Right lobe of liver (tissue), 6 donors: ENCODE results near the gene TXNDC2. TPM values are rescaled to one million over a fixed set of nuclear protein-coding genes. Genes with fewer than 3 reads are reported as not detected.

ENCODE experiments used
- ATAC-seq, 4 donors: fragments of 200-7000 bp; cut with Tn5 transposase; one replicate each; pipeline ENCODE4 v1.9.1; 2020; ENCODE audit warnings: mild to moderate bottlenecking in 4 of 4, moderate library complexity in 4 of 4
- DNase-seq, 3 donors: peaks; one replicate each; pipeline ENCODE4 v3.0.0-alpha.2; 2020
- H3K27ac ChIP-seq, 3 donors: fragments of 200-600 bp; one replicate each; pipeline ENCODE4 v1.8.0; 2022
- H3K27me3 ChIP-seq, 2 donors: fragments of 200-600 bp; one replicate each; pipeline ENCODE4 v1.8.0; 2022
- H3K36me3 ChIP-seq, 4 donors: fragments of 200-600 bp; sonication (generic) in 1 of 4; one replicate each; pipeline versions ENCODE4 v1.5.1 to v1.8.0; 2017 to 2022; ENCODE audit warnings: control low read depth in 1 of 4
- H3K4me1 ChIP-seq, 4 donors: fragments of 200-600 bp; sonication (generic) in 1 of 4; one replicate each; pipeline versions ENCODE4 v1.5.1 to v1.8.0; 2017 to 2022; ENCODE audit warnings: control low read depth in 1 of 4
- H3K4me3 ChIP-seq, 3 donors: fragments of 200-600 bp; one replicate each; pipeline ENCODE4 v1.8.0; 2022
- H3K9me3 ChIP-seq, 4 donors: fragments of 200-600 bp; sonication (generic) in 1 of 4; one replicate each; pipeline versions ENCODE4 v1.5.1 to v1.8.0; 2017 to 2022; ENCODE audit warnings: control low read depth in 1 of 4
- CTCF ChIP-seq, 4 donors: fragments of 200-600 bp in 3 of 4; fragments of 450-650 bp in 1 of 4; IDR thresholded peaks; one replicate each; pipeline versions ENCODE4 v1.5.1 to v1.8.0; 2016 to 2022; ENCODE audit warnings: antibody characterized with exemption in 4 of 4, mild to moderate bottlenecking in 2 of 4
- POLR2A ChIP-seq: fragments of 450-650 bp; IDR thresholded peaks from one replicate; pipeline ENCODE4 v1.6.1; 2017; ENCODE audit warnings: antibody characterized with exemption, mild to moderate bottlenecking
- WGBS: methylation state at CpG from one replicate; pipeline ENCODE4 v1.1.6; 2018; ENCODE audit warnings: low coverage, low lambda C conversion rate; ENCODE audit not compliant: insufficient coverage; ENCODE audit errors: missing lambda C conversion rate; 5-methylcytosine and 5-hydroxymethylcytosine counted together
- intact Hi-C, 2 donors: fragments of 100-400 bp; cut with DNase I; formaldehyde crosslinking; loops; one replicate each; pipeline versions ENCODE4 v1.11.2 to v1.14.1; 2022
- total RNA-seq, 6 experiments: library from RNA; depleted of rRNA in 2 of 6; stranded (reverse); fragments of >200 nt in 2 of 6; fragmentation: NEBNext Ultra II Directional in 3 of 6; extraction: Animal tissue kit (Norgen Biotek cat#: 25700) in 3 of 6; gene quantifications; one replicate each; pipeline versions ENCODE4 v1.1.0 to v1.2.4, GENCODE V29; 2016 to 2023
- donor health status: DM: no; HTN: yes; CAD: no.
- donor health status: DM: no; HTN: no; CAD: no.
- donor health status: DM: no; HTN: no; CAD: no.
- donor health status: DM: no; HTN: yes; CAD: no.
- donor health status: DM: no; HTN: yes; CAD: no.

The TXNDC2 gene
- total RNA-seq, 6 experiments from 2014 or later: not detected

DNA sequence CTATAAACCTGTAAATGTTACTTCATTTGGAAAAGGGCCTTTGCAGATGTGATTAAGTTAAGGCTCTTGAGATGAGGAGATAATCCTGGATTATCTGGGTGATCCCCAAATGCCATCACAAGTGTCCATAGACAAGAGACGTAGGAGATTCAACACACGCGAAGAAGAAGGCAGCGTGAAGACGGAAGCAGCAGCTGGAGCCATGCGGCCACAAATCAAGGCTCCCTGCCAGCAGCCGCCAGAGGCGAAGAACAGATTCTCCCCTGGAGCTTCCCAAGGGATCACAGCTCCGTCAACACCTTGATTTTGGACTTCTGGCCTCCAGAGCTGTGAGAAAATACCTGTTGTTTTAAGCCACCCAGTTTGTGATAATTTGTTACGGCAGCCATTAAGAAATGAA is 17.1 kb downstream of the TXNDC2 start:
- Histone ChIP-seq H3K27me3 (no peaks in the 10 kb centered on the region), H3K9me3 (no peaks in the 10 kb centered on the region), H3K36me3 (no peaks in the 10 kb centered on the region), H3K4me3 (no peak overlapping the region), H3K4me1 (peaks cover 0 to 8% (median 0%) of the 10 kb centered on the region in 4 donors), H3K27ac (no peak overlapping the region)
- ATAC-seq (no peak), DNase-seq (no peak)
- intact Hi-C loops: no loop called here
- 73% methylated on average over 3 of the region's 10 CpGs for WGBS
- TF ChIP-seq POLR2A (no peak), CTCF (IDR thresholded peaks at IDR 0.05) (no peak)

DNA sequence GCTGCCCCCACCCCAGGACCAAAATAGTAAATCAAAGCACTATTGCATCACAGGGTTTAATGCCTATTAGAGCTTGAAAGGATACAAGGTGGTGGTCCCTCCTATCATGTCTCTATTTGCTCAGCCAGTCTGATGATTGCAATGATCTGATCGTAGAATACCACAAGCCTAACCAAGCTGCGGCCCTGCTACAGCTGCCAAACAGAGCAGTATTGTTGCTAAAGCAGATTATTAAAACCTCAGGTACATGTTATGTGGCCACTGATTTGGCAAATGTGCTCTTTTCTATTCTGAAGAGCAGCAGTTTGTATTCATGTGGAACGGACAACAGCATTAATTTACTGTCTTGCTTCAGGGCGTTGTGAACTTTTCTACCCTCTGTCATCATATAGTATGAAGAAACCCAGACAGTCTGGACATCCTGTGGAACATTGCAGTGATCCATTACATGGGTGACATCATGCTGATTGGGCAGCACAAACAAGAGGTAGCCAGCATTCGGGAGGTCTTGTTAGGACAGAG is 19.7 kb downstream of the TXNDC2 start:
- TF ChIP-seq POLR2A (no peak), CTCF (IDR thresholded peaks at IDR 0.05) (no peak)
- no peak overlapping the region for H3K27ac ChIP-seq
- intact Hi-C loops: no loop called here
- H3K36me3 ChIP-seq: no peaks in the 10 kb centered on the region
- H3K27me3 ChIP-seq: no peaks in the 10 kb centered on the region
- H3K9me3 ChIP-seq: no peaks in the 10 kb centered on the region
- DNase-seq (no peak), ATAC-seq (peak in 1 of 4 donors; percentile 25)
- no peak overlapping the region for H3K4me3 ChIP-seq
- H3K4me1 ChIP-seq: no peaks in the 10 kb centered on the region
- WGBS: 57% methylated on average over 5 of the region's 5 CpGs

DNA sequence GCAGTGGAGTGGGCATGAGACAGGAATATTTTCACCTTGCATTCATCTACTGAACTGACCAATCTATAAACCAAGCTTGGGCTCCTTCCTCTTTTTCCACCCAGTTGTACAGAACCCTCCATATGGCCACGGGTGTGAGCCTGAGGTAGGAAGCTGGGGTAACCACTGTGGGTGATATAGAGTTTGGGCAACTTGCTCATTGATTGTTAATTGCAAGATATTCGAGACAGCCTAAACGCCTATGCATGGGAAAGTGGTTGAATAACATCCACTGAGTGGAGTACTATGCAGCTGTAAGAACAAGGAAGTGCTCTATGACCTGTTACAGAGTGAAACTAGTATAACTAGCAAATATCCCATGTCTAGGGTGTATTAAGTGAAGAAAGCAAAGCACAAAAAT is 20.7 kb downstream of the TXNDC2 start:
- Histone ChIP-seq H3K36me3 (no peaks in the 10 kb centered on the region), H3K4me3 (no peak overlapping the region), H3K9me3 (no peaks in the 10 kb centered on the region), H3K27ac (no peak overlapping the region), H3K27me3 (no peaks in the 10 kb centered on the region), H3K4me1 (no peaks in the 10 kb centered on the region)
- TF ChIP-seq CTCF (IDR thresholded peaks at IDR 0.05): no peak
- no peak for TF ChIP-seq POLR2A
- ATAC-seq (peak in 2 of 4 donors; percentile 6 to 33), DNase-seq (no peak)
- WGBS: 61% methylated on average over 3 of the region's 3 CpGs
- intact Hi-C loops: no loop called here

DNA sequence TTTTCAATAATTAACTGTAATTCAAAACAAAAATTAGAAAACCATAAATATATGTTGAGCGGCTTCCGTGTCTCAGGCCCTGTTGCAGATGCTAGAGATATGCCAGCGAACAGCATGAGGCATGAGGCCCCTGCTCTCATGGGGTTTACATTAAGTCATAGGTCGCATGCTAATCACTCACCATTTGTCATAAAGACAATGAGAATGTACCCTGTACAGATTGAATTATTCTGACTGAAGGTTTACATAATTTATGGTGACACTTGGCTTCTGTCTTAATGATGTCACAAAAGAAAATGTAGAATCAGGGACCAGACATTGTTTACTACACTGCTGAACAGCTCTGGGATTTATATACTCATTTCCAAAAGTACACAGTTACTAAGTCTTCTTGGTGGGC is 22.1 kb downstream of the TXNDC2 start:
- Histone ChIP-seq H3K27me3 (no peaks in the 10 kb centered on the region), H3K9me3 (no peaks in the 10 kb centered on the region), H3K4me1 (no peaks in the 10 kb centered on the region), H3K36me3 (no peaks in the 10 kb centered on the region), H3K27ac (no peak overlapping the region), H3K4me3 (no peak overlapping the region)
- intact Hi-C loops: no loop called here
- DNase-seq (no peak), ATAC-seq (no peak)
- 78% methylated on average over 4 of the region's 4 CpGs for WGBS
- no peak for TF ChIP-seq POLR2A
- no peak for TF ChIP-seq CTCF (IDR thresholded peaks at IDR 0.05)

DNA sequence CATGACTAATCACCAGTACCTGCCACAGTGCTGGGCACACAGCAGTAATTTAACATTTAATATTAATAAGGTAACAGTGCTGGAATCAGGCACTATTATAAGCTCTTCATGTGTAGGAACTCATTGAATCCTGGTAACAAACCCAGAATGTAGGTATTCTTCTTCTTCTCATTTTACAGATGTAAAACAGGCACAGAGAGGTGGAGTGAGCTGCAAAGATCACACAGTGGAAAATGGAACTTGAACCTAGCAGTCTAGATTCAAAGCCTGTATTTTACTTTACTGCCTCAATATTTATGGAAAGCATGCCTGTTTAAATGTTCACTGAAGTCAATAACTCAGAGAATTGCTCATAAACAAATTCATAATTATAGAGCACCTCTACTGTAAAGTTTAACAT is 24.3 kb downstream of the TXNDC2 start:
- H3K4me3 ChIP-seq: no peak overlapping the region
- no peak overlapping the region for H3K27ac ChIP-seq
- no peaks in the 10 kb centered on the region for H3K9me3 ChIP-seq
- peaks cover 0 to under 1% (median 0%) of the 10 kb centered on the region in 4 donors for H3K4me1 ChIP-seq
- H3K36me3 ChIP-seq: no peaks in the 10 kb centered on the region
- DNase-seq (no peak), ATAC-seq (no peak)
- no peaks in the 10 kb centered on the region for H3K27me3 ChIP-seq
- intact Hi-C loops: no loop called here
- TF ChIP-seq POLR2A (no peak), CTCF (IDR thresholded peaks at IDR 0.05) (no peak)
